ENCODE results near the gene ENTPD2.

Gene ENTPD2

GRCh38 chr9:137019891-137020683 lies 33.8 kb downstream of the ENTPD2 start:
- no peak for DNase-seq (ENCODE audit: low spot score)
- H3K27ac ChIP-seq = no peak overlapping the region; the same call in 1 of the 2 replicates
- POLR2A ChIA-PET (ENCODE audit: low non-redundant PET) = interaction anchor here (0.6 kb wide), 1 partner anchor 9 kb away, joined by 3 read pairs; no protein-coding TSS in a partner anchor
- CTCF ChIA-PET = interaction anchor here (0.6 to 6.1 kb wide), 3 partner anchors 9 to 77 kb away, joined by 3 to 36 read pairs (median 12); partner anchors contain the start of gene ABCA2
- no peak for TF ChIP-seq CTCF (conservative IDR thresholded peaks at IDR 0.05; ENCODE audit: low read depth)

- peak overlapping the region; percentile 31 for H3K27ac ChIP-seq
- no peak for TF ChIP-seq CTCF (conservative IDR thresholded peaks at IDR 0.05; ENCODE audit: low read depth)
- POLR2A ChIA-PET (ENCODE audit: low non-redundant PET) = interaction anchor here (0.6 kb wide), 1 partner anchor 34 kb away, joined by 9 read pairs; no protein-coding TSS in a partner anchor
- DNase-seq (ENCODE audit: low spot score) = peak; percentile 24
- CTCF ChIA-PET = interaction anchor here (0.5 to 6.1 kb wide), 4 partner anchors 10 to 355 kb away, joined by 3 to 36 read pairs (median 8); partner anchors contain the start of gene ABCA2
These were observed 34.9 kb downstream of the ENTPD2 start for GRCh38 chr9:137018761-137019559.

- no peak for TF ChIP-seq CTCF (conservative IDR thresholded peaks at IDR 0.05; ENCODE audit: low read depth)
- ChIA-PET CTCF (interaction anchor here (0.6 to 2.3 kb wide), 5 partner anchors 11 to 78 kb away, joined by 3 to 12 read pairs (median 4); partner anchors contain the start of gene ABCA2), POLR2A (ENCODE audit: low non-redundant PET) (no interaction called here)
These were observed 35.9 kb downstream of the ENTPD2 start for GRCh38 chr9:137017791-137018497.

GRCh38 chr9:137017071-137017470 lies 36.8 kb downstream of the ENTPD2 start:
- no peak for DNase-seq (ENCODE audit: low spot score)
- H3K27ac ChIP-seq = no peak overlapping the region
- CTCF ChIA-PET = interaction anchor here (0.6 to 3.4 kb wide), 3 partner anchors 12 to 22 kb away, joined by 3 to 22 read pairs (median 4); no protein-coding TSS in a partner anchor
- no peak for TF ChIP-seq CTCF (conservative IDR thresholded peaks at IDR 0.05; ENCODE audit: low read depth)
- POLR2A ChIA-PET (ENCODE audit: low non-redundant PET) = no interaction called here

More at GRCh38 chr9:137017791-137018497, 35.9 kb downstream of the ENTPD2 start:
- no peak for DNase-seq (ENCODE audit: low spot score)
- no peak overlapping the region for H3K27ac ChIP-seq

GRCh38 chr9:137016436-137016835 lies 37.4 kb downstream of the ENTPD2 start:
- ChIA-PET POLR2A (ENCODE audit: low non-redundant PET) (no interaction called here), CTCF (interaction anchor here (0.6 to 3.4 kb wide), 3 partner anchors 13 to 41 kb away, joined by 3 to 22 read pairs (median 3); no protein-coding TSS in a partner anchor)
- H3K27ac ChIP-seq = peak overlapping the region; percentile 2; the same call in 1 of the 2 replicates

More at GRCh38 chr9:137016436-137016835, 37.4 kb downstream of the ENTPD2 start:
- DNase-seq (ENCODE audit: low spot score) = no peak
- TF ChIP-seq CTCF (conservative IDR thresholded peaks at IDR 0.05; ENCODE audit: low read depth) = no peak
